NT2/D1 (cell line): ENCODE results near the gene SDK2.

ENCODE experiments used
- DNase-seq: peaks from one replicate; pipeline ENCODE4 v3.0.0-alpha.2; 2011; ENCODE audit warnings: low read depth, low spot score
- H3K27me3 ChIP-seq: 2 replicates; pipeline ENCODE4 v1.6.0; 2011; ENCODE audit warnings: mild to moderate bottlenecking; ENCODE audit not compliant: insufficient read length, insufficient read depth
- H3K36me3 ChIP-seq: 2 replicates; pipeline ENCODE4 v1.6.1; 2011; ENCODE audit warnings: mild to moderate bottlenecking, low read length, mixed read lengths; ENCODE audit not compliant: insufficient read depth, insufficient read length
- H3K4me1 ChIP-seq: 2 replicates; pipeline ENCODE4 v1.5.1; 2011; ENCODE audit not compliant: insufficient read depth, insufficient read length
- H3K4me3 ChIP-seq: 2 replicates; pipeline ENCODE4 v1.5.1; 2011; ENCODE audit warnings: low read depth; ENCODE audit not compliant: insufficient read length
- H3K9ac ChIP-seq: 2 replicates; pipeline ENCODE4 v1.6.0; 2011; ENCODE audit warnings: low read depth; ENCODE audit not compliant: insufficient read length
- H3K9me3 ChIP-seq: 2 replicates; pipeline ENCODE4 v1.5.1; 2011; ENCODE audit warnings: mild to moderate bottlenecking, low read length; ENCODE audit not compliant: insufficient read depth
- SUZ12 ChIP-seq: IDR thresholded peaks from 2 replicates; pipeline ENCODE4 v1.6.1; 2011; ENCODE audit not compliant: insufficient read length, insufficient read depth; ENCODE audit errors: extremely low read depth
- YY1 ChIP-seq: IDR thresholded peaks from 2 replicates; pipeline ENCODE4 v1.6.1; 2011; ENCODE audit not compliant: insufficient read length, insufficient read depth
- ZNF274 ChIP-seq: IDR thresholded peaks from 2 replicates; pipeline ENCODE4 v1.6.1; 2011; ENCODE audit warnings: mild to moderate bottlenecking, low read depth, low read length

The SDK2 gene

GRCh38 chr17:73391331-73392265 lies 252.6 kb downstream of the SDK2 start:
- Histone ChIP-seq H3K36me3 (peaks cover 30% of the 10 kb centered on the region), H3K9ac (no peak overlapping the region), H3K27me3 (peaks cover 2% of the 10 kb centered on the region), H3K9me3 (no peaks in the 10 kb centered on the region), H3K4me3 (no peak overlapping the region), H3K4me1 (peaks cover 16% of the 10 kb centered on the region)
- TF ChIP-seq SUZ12 (no peak), YY1 (no peak), ZNF274 (no peak)
- DNase-seq, result no peak

DNA sequence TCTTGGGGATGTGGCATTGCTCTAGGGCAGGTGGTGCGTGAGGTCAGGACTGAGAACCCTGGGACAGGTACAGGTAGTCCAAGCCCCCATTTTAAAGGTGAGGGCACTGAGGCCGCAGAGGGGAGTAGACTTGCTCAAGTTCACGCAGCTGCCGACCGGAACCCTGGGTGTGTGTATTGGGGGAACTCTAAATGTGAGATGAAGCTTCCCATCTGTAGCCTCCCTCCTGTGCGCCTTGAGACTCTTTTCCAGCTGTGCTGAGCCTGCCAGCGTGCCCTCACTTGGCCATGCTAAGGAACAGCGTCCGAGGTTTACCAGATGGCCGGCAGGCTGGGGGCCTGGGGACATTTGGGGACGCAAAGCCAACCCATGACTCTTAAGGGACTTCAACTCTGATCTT lies 253.4 kb downstream of the SDK2 start:
- H3K4me1 ChIP-seq, result peaks cover 21% of the 10 kb centered on the region
- DNase-seq, result no peak
- H3K9me3 ChIP-seq, result no peaks in the 10 kb centered on the region
- no peak overlapping the region for H3K9ac ChIP-seq
- TF ChIP-seq YY1, result no peak
- peaks cover 2% of the 10 kb centered on the region for H3K27me3 ChIP-seq
- no peak overlapping the region for H3K4me3 ChIP-seq
- H3K36me3 ChIP-seq, result peaks cover 30% of the 10 kb centered on the region

GRCh38 chr17:73390221-73390620 lies 254.0 kb downstream of the SDK2 start:
- Histone ChIP-seq H3K9ac (no peak overlapping the region), H3K9me3 (no peaks in the 10 kb centered on the region), H3K27me3 (peaks cover 2% of the 10 kb centered on the region), H3K4me3 (no peak overlapping the region), H3K36me3 (peaks cover 30% of the 10 kb centered on the region), H3K4me1 (peaks cover 19% of the 10 kb centered on the region)
- no peak for DNase-seq
- TF ChIP-seq YY1 (no peak), ZNF274 (no peak), SUZ12 (no peak)

DNA sequence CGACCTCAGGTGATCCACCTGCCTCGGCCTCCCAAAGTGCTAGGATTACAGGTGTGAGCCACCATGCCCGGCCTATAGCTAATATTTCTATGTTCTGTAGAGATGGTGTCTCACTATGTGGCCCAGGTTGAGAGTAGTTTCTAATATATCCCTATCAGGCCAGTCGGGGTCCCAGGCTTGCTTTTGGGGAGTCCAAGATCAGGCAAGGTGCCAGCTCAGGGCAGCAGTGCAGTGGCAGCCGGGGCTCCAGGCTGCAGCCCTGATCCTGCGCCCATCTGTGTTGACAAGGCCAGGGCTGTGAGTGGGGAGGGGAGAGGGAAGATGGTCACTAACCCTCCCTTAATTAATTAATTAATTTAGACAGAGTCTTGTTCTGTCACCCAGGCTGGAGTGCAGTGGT lies 254.8 kb downstream of the SDK2 start:
- peaks cover 19% of the 10 kb centered on the region for H3K4me1 ChIP-seq

DNA sequence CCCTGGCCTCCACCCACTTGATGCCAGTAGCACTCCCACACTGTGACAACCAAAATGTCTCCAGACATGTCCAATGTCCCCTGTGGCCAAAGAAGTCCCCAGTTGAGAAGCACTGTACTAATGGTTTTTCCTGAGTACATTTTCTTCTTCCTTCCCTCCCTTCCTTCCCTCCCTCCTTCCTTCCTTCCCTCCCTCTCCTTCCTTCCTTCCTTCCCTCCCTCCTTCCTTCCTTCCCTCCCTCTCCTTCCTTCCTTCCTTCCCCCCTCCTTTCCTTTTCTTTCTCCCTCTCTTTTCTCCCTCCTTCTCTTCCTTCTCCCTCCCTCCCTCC lies 255.7 kb downstream of the SDK2 start:
- Histone ChIP-seq H3K4me3 (no peak overlapping the region), H3K27me3 (peaks cover 2% of the 10 kb centered on the region), H3K36me3 (peaks cover 42% of the 10 kb centered on the region), H3K4me1 (peaks cover 18% of the 10 kb centered on the region), H3K9me3 (no peaks in the 10 kb centered on the region), H3K9ac (no peak overlapping the region)
- DNase-seq, result no peak
- TF ChIP-seq YY1 (no peak), SUZ12 (no peak), ZNF274 (no peak)

More for the DNA sequence above, 254.8 kb downstream of the SDK2 start:
- no peak for TF ChIP-seq YY1
- no peak for TF ChIP-seq SUZ12
- TF ChIP-seq ZNF274, result no peak
- Histone ChIP-seq H3K9ac (no peak overlapping the region), H3K27me3 (peaks cover 2% of the 10 kb centered on the region), H3K4me3 (no peak overlapping the region), H3K9me3 (no peaks in the 10 kb centered on the region), H3K36me3 (peaks cover 36% of the 10 kb centered on the region)
- DNase-seq, result no peak

- no peak overlapping the region for H3K4me3 ChIP-seq
- no peaks in the 10 kb centered on the region for H3K9me3 ChIP-seq
- H3K27me3 ChIP-seq, result peaks cover 2% of the 10 kb centered on the region
- no peak for DNase-seq
- peak overlapping the region; percentile 6 for H3K9ac ChIP-seq
- H3K4me1 ChIP-seq, result peaks cover 15% of the 10 kb centered on the region
- no peak for TF ChIP-seq ZNF274
- no peak for TF ChIP-seq SUZ12
- no peak for TF ChIP-seq YY1
- peaks cover 43% of the 10 kb centered on the region for H3K36me3 ChIP-seq
These were observed 256.3 kb downstream of the SDK2 start for GRCh38 chr17:73387746-73388577.

DNA sequence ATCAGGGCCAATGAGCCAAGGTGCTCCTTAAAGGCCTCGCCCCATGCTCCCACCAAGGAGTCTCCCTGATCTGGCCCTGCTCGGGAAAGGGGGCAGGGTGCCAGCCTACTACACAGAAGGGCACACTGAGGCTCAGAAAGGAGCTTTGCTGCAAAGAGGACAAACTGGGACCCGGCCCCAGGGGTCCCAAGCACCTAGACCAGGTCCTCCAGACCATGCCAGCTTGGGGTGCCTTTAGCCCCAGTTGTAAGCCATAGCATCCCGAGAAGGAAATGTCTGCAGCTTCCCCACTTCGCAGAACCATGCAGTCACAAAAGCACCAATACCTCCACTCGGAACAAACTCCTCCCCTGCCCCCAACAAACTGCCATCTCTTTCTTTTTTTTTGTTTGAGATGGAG lies 257.7 kb downstream of the SDK2 start:
- no peak overlapping the region for H3K9ac ChIP-seq
- peaks cover 15% of the 10 kb centered on the region for H3K4me1 ChIP-seq
- no peak for DNase-seq
- H3K27me3 ChIP-seq, result peaks cover 2% of the 10 kb centered on the region
- TF ChIP-seq ZNF274, result no peak
- TF ChIP-seq YY1, result no peak
- no peak for TF ChIP-seq SUZ12
- no peak overlapping the region for H3K4me3 ChIP-seq
- H3K9me3 ChIP-seq, result no peaks in the 10 kb centered on the region
- peaks cover 43% of the 10 kb centered on the region for H3K36me3 ChIP-seq
